Sigmoid colon (tissue), 3 donors: ENCODE data around the gene AFDN.

Experiments used
- POLR2A ChIP-seq, 2 donors: fragments of 450-650 bp; IDR thresholded peaks; one replicate each; pipeline ENCODE4 v1.6.1; 2016; ENCODE audit warnings: antibody characterized with exemption in 2 of 2, mild to moderate bottlenecking in 2 of 2, moderate library complexity in 2 of 2
- TF ChIP-seq, protein P1 (sequence below), 4 experiments: fragments of 450-650 bp in 3 of 4; fragments of 200-600 bp in 1 of 4; IDR thresholded peaks; one replicate each; pipeline ENCODE4 v1.5.1; 2016 to 2019; ENCODE audit warnings: antibody characterized with exemption in 4 of 4, mild to moderate bottlenecking in 3 of 4, moderate library complexity in 2 of 4

DNA sequence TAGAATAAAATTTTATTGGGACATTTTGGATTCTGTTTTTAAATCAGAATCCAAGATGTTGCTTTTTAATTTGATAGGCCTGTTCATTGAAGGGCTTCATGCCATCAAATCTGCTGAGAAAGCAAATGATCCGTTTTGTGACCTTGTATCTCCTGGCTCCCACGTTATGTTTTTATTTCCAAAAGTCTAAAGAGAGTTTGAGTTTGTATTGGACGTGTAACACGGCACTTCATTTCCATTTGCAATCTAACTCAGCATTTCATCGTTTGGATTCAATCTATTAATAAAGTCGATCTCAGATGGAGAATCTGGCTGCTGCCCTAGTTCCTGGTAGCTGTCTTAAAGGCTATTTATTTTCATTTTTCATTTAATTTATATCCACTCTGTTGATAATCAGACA is 187.7 kb downstream of the AFDN start:
- TF ChIP-seq, protein P1, sequence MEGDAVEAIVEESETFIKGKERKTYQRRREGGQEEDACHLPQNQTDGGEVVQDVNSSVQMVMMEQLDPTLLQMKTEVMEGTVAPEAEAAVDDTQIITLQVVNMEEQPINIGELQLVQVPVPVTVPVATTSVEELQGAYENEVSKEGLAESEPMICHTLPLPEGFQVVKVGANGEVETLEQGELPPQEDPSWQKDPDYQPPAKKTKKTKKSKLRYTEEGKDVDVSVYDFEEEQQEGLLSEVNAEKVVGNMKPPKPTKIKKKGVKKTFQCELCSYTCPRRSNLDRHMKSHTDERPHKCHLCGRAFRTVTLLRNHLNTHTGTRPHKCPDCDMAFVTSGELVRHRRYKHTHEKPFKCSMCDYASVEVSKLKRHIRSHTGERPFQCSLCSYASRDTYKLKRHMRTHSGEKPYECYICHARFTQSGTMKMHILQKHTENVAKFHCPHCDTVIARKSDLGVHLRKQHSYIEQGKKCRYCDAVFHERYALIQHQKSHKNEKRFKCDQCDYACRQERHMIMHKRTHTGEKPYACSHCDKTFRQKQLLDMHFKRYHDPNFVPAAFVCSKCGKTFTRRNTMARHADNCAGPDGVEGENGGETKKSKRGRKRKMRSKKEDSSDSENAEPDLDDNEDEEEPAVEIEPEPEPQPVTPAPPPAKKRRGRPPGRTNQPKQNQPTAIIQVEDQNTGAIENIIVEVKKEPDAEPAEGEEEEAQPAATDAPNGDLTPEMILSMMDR (IDR thresholded peaks at IDR 0.05), result no peak
- TF ChIP-seq POLR2A (IDR thresholded peaks at IDR 0.05), result no peak
